T-cell (primary cell): ENCODE results near the gene DNAH11. TPM values are rescaled to one million over a fixed set of nuclear protein-coding genes. Genes with fewer than 3 reads are reported as not detected.
A peak's percentile ranks its signal among the peaks of the same experiment; 100 is the strongest.

Experiments used
- ATAC-seq, 4 experiments: fragments of 200-7000 bp in 3 of 4; fragments of 150-1000 bp in 1 of 4; cut with Tn5 transposase; replicated peaks in 1 of 4; 1 replicate in 3 of 4; 2 replicates in 1 of 4; pipeline ENCODE4 v1.10.0; 2021; ENCODE audit warnings: moderate library complexity in 3 of 4, mild to moderate bottlenecking in 2 of 4, moderate number of reproducible peaks in 1 of 4
- CTCF ChIA-PET, 2 donors: fragments of 300-600 bp; sonication (Branson Sonifier 250); formaldehyde crosslinking; loops; one replicate each; lab custom pipeline; 2022; ENCODE audit warnings: antibody characterized with exemption in 2 of 2; lab: Charles Lee
- POLR2A ChIA-PET, 2 donors: fragments of 300-600 bp; sonication (Branson Sonifier 250); formaldehyde crosslinking; loops; one replicate each; lab custom pipeline; 2022; ENCODE audit warnings: antibody characterized with exemption in 2 of 2; lab: Charles Lee
- DNase-seq, 35 experiments: peaks; one replicate each; pipeline versions ENCODE4 v3.0.0 to v3.0.0-alpha.2; 2013 to 2023
- H3K27ac ChIP-seq: one replicate; pipeline ENCODE4 v1.5.1; 2013; ENCODE audit warnings: low read length
- H3K27me3 ChIP-seq, 2 experiments: replicated peaks in 1 of 2; 1 replicate in 1 of 2; 2 replicates in 1 of 2; pipeline versions ENCODE4 v1.6.1 to v1.7.0; 2013; ENCODE audit warnings: low read length in 1 of 2, mixed read lengths in 1 of 2; ENCODE audit not compliant: control insufficient read depth in 2 of 2, insufficient read depth in 2 of 2; ENCODE audit errors: extremely low read depth in 1 of 2
- H3K36me3 ChIP-seq, 2 donors: 1 replicate in 1 of 2; 2 replicates in 1 of 2; pipeline versions ENCODE4 v1.6.1 to v1.7.0; 2013; ENCODE audit warnings: low read length in 1 of 2; ENCODE audit not compliant: control insufficient read depth in 2 of 2, insufficient read depth in 1 of 2; ENCODE audit errors: extremely low read depth in 1 of 2
- H3K4me1 ChIP-seq, 2 experiments: 1 replicate in 1 of 2; 2 replicates in 1 of 2; pipeline versions ENCODE4 v1.6.1 to v1.7.0; 2013; ENCODE audit warnings: low read length in 2 of 2, mixed read lengths in 1 of 2; ENCODE audit not compliant: insufficient read depth in 2 of 2, control insufficient read depth in 1 of 2; ENCODE audit errors: extremely low read depth in 1 of 2
- H3K4me3 ChIP-seq, 2 donors: 1 replicate in 1 of 2; 2 replicates in 1 of 2; pipeline versions ENCODE4 v1.5.1 to v1.7.0; 2013; ENCODE audit warnings: mild to moderate bottlenecking in 2 of 2, low read length in 1 of 2, moderate library complexity in 1 of 2; ENCODE audit not compliant: control insufficient read depth in 1 of 2; ENCODE audit errors: extremely low read depth in 1 of 2
- H3K9me3 ChIP-seq: 2 replicates; pipeline ENCODE4 v1.7.0; 2013
- H3K27ac Mint-ChIP-seq, 2 donors: one replicate each; pipeline ENCODE4 v1.8.0; 2020 to 2021; ENCODE audit warnings: mild to moderate bottlenecking in 2 of 2, mixed read lengths in 2 of 2
- H3K27me3 Mint-ChIP-seq, 2 donors: one replicate each; pipeline ENCODE4 v1.8.0; 2021 to 2022; ENCODE audit warnings: mixed read lengths in 2 of 2
- H3K36me3 Mint-ChIP-seq: one replicate; pipeline ENCODE4 v1.8.0; 2021; ENCODE audit warnings: mixed read lengths
- H3K4me1 Mint-ChIP-seq, 3 donors: one replicate each; pipeline ENCODE4 v1.8.0; 2020 to 2022; ENCODE audit warnings: mixed read lengths in 3 of 3, mild to moderate bottlenecking in 1 of 3
- H3K4me3 Mint-ChIP-seq, 3 donors: one replicate each; pipeline ENCODE4 v1.8.0; 2020 to 2022; ENCODE audit warnings: mild to moderate bottlenecking in 3 of 3, mixed read lengths in 3 of 3, moderate library complexity in 3 of 3
- H3K9me3 Mint-ChIP-seq, 3 donors: one replicate each; pipeline ENCODE4 v1.8.0; 2020 to 2022; ENCODE audit warnings: mixed read lengths in 3 of 3
- WGBS: methylation state at CpG from one replicate; pipeline ENCODE4 v1.1.5; 2013; ENCODE audit warnings: missing lambda C conversion rate; ENCODE audit not compliant: insufficient coverage; 5-methylcytosine and 5-hydroxymethylcytosine counted together
- total RNA-seq, 35 experiments: library from RNA in 6 of 35; stranded (reverse) in 6 of 35; fragments of 120-200 nt in 1 of 35; gene quantifications; one replicate each; pipeline versions ENCODE4 v1.2.1 to v1.2.4 and lab custom pipeline; 2013 to 2026

The DNAH11 gene, protein sequence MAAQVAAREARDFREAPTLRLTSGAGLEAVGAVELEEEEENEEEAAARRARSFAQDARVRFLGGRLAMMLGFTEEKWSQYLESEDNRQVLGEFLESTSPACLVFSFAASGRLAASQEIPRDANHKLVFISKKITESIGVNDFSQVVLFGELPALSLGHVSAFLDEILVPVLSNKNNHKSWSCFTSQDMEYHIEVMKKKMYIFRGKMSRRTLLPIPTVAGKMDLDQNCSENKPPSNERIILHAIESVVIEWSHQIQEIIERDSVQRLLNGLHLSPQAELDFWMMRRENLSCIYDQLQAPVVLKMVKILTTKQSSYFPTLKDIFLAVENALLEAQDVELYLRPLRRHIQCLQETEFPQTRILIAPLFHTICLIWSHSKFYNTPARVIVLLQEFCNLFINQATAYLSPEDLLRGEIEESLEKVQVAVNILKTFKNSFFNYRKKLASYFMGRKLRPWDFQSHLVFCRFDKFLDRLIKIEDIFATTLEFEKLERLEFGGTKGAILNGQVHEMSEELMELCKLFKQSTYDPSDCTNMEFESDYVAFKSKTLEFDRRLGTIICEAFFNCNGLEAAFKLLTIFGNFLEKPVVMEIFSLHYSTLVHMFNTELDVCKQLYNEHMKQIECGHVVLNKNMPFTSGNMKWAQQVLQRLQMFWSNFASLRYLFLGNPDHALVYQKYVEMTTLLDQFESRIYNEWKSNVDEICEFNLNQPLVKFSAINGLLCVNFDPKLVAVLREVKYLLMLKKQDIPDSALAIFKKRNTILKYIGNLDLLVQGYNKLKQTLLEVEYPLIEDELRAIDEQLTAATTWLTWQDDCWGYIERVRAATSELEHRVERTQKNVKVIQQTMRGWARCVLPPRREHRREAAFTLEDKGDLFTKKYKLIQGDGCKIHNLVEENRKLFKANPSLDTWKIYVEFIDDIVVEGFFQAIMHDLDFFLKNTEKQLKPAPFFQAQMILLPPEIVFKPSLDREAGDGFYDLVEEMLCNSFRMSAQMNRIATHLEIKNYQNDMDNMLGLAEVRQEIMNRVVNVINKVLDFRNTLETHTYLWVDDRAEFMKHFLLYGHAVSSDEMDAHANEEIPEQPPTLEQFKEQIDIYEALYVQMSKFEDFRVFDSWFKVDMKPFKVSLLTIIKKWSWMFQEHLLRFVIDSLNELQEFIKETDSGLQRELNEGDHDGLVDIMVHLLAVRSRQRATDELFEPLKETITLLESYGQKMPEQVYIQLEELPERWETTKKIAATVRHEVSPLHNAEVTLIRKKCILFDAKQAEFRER (N-terminal part only)
- under 1 TPM; 0.06 to 0.83 (median 0.35) TPM for total RNA-seq
- total RNA-seq (2013), result 0.28 TPM
- total RNA-seq (lab: John Stamatoyannopoulos, UW), result 0 to 1.6 (median 0.23) reads per million in 29 experiments

GRCh38 chr7:21542891-21543527 is at the start of gene DNAH11:
Gene DNAH11 (plus strand): TSS chr7:21543039. CDS start chr7:21543246, 207 bp downstream.
- H3K4me3 Mint-ChIP-seq, result peak within 1 kb of the TSS; percentile 29 to 65 (median 65)
- POLR2A ChIA-PET, result no interaction called here
- DNase-seq, result no peak
- Histone ChIP-seq H3K36me3 (no peaks in the 10 kb centered on the region), H3K4me3 (peak within 1 kb of the TSS; percentile 19 to 73), H3K9me3 (no peaks in the 10 kb centered on the region), H3K27ac (no peak within 1 kb of the TSS), H3K27me3 (peaks cover 15 to 17% of the 10 kb centered on the region in 2 experiments), H3K4me1 (peaks cover 4 to 12% of the 10 kb centered on the region in 2 experiments)
- CTCF ChIA-PET, result no interaction called here
- 2% methylated on average over 58 of the region's 66 CpGs for WGBS
- ATAC-seq, result peak in 2 of 4 experiments; percentile 23 to 36
- H3K4me1 Mint-ChIP-seq, result peaks cover 9 to 12% (median 12%) of the 10 kb centered on the region in 3 donors
- no peaks in the 10 kb centered on the region for H3K9me3 Mint-ChIP-seq
- H3K27me3 Mint-ChIP-seq, result peaks cover 54 to 59% of the 10 kb centered on the region in 2 donors
- no peaks in the 10 kb centered on the region for H3K36me3 Mint-ChIP-seq
- no peak within 1 kb of the TSS for H3K27ac Mint-ChIP-seq

DNA sequence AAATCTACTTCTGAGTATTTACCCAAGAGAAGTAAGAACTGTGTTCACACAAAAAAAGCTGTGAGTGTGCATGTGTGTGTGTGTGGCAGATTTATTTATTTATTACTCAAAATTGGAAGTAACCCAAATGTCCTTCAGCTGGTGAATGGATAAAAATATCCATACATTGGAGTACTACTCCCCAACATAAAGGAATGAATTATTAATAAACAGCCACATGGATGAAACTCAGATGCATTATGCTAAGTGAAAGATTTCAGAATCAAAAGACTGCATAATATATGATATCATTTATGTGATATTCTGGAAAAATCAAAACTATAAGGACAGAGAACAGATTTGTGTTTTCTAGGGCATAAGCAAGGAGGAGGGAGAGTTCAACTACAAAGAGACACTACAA is 47.1 kb upstream of the DNAH11 start:
- H3K27me3 ChIP-seq, result no peaks in the 10 kb centered on the region
- H3K4me3 ChIP-seq, result no peak overlapping the region
- no peaks in the 10 kb centered on the region for H3K4me1 ChIP-seq
- H3K9me3 Mint-ChIP-seq, result peaks cover 8 to 29% (median 14%) of the 10 kb centered on the region in 3 donors
- peaks cover 19% of the 10 kb centered on the region for H3K9me3 ChIP-seq
- H3K27ac Mint-ChIP-seq, result no peak overlapping the region
- H3K4me1 Mint-ChIP-seq, result peaks cover 0 to 2% (median 0%) of the 10 kb centered on the region in 3 donors
- CTCF ChIA-PET, result no interaction called here
- H3K36me3 Mint-ChIP-seq, result peaks cover 79% of the 10 kb centered on the region
- peaks cover 0 to 3% of the 10 kb centered on the region in 2 donors for H3K36me3 ChIP-seq
- H3K4me3 Mint-ChIP-seq, result no peak overlapping the region
- no peaks in the 10 kb centered on the region for H3K27me3 Mint-ChIP-seq
- DNase-seq (no peak), ATAC-seq (no peak)
- H3K27ac ChIP-seq, result no peak overlapping the region
- POLR2A ChIA-PET, result no interaction called here

DNA sequence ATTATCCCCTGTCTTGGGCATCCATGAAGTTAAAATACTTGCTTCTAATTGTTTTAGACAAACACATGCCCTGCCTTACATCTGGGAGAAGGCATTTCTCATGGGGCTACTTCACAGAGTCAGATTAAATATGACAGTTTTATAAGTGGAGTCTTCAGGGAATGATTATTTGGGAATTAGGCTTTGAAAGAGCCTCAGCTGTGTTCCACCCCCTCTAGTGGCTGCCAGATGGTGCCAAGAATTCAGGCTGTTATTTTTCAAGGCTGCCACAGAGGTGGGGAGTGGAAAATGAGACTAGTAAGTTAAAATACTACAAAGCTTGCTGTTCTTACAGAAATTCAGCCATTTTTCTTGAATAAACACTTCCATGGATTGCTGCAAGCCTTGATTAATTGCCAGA is 45.8 kb upstream of the DNAH11 start:
- no peaks in the 10 kb centered on the region for H3K27me3 ChIP-seq
- no peak overlapping the region for H3K27ac ChIP-seq
- no peak overlapping the region for H3K27ac Mint-ChIP-seq
- no peak overlapping the region for H3K4me3 ChIP-seq
- no peaks in the 10 kb centered on the region for H3K27me3 Mint-ChIP-seq
- DNase-seq, result no peak
- no peak for ATAC-seq
- peaks cover 0 to 2% (median 0%) of the 10 kb centered on the region in 3 donors for H3K4me1 Mint-ChIP-seq
- H3K9me3 ChIP-seq, result peaks cover 19% of the 10 kb centered on the region
- CTCF ChIA-PET, result interaction anchor here in 1 of 2 donors (0.7 kb wide), 1 partner anchor 234 kb away, joined by 3 read pairs; no protein-coding TSS in a partner anchor
- peaks cover 80% of the 10 kb centered on the region for H3K36me3 Mint-ChIP-seq
- peaks cover 0 to 2% of the 10 kb centered on the region in 2 donors for H3K36me3 ChIP-seq
- POLR2A ChIA-PET, result no interaction called here
- H3K4me3 Mint-ChIP-seq, result no peak overlapping the region
- peaks cover 4 to 26% (median 6%) of the 10 kb centered on the region in 3 donors for H3K9me3 Mint-ChIP-seq
- no peaks in the 10 kb centered on the region for H3K4me1 ChIP-seq

DNA sequence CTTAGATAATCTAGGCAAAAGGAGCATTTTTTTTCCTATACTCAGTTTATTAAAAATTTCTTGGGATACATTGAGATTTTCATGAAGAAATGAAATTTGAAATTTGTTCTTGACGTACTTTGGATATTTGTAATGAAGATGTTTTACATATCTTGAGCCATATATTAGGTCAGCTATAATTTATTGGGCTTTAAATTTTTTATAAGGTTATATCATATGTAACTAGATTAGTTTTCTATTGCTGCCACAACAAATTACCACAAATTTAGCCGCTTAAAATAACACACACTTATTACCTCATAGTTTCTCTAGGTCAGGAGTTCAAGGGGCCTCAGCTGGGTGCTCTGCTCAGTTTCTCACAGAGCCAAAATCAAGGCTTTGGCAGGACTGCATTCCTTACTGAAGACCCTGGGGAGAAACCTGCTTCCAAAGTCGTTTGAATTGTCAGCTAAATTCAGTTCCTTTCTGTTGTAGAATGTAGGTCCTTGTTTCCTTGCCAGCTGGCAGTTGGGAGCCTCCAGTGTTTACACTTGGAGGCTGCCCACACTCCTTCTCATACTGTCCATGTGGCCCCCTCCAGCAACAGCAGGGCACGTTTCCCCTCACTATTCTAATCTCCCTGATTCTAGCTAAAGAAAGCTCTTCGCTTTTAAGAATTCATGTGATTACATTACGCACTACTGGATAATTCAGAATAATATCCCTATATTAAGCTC is 42.6 kb upstream of the DNAH11 start:
- H3K36me3 Mint-ChIP-seq, result peaks cover 86% of the 10 kb centered on the region
- Histone ChIP-seq H3K4me1 (no peaks in the 10 kb centered on the region), H3K27ac (no peak overlapping the region), H3K9me3 (peaks cover 9% of the 10 kb centered on the region), H3K36me3 (peaks cover 0 to 3% of the 10 kb centered on the region in 2 donors), H3K27me3 (no peaks in the 10 kb centered on the region), H3K4me3 (no peak overlapping the region)
- CTCF ChIA-PET, result interaction anchor here in 1 of 2 donors (0.7 kb wide), 1 partner anchor 476 kb away, joined by 3 read pairs; no protein-coding TSS in a partner anchor
- POLR2A ChIA-PET, result no interaction called here
- ATAC-seq (no peak), DNase-seq (no peak)
- 93% methylated on average over 3 of the region's 6 CpGs for WGBS
- no peak overlapping the region for H3K27ac Mint-ChIP-seq
- peaks cover 0 to 4% (median 2%) of the 10 kb centered on the region in 3 donors for H3K4me1 Mint-ChIP-seq
- H3K4me3 Mint-ChIP-seq, result no peak overlapping the region
- H3K27me3 Mint-ChIP-seq, result no peaks in the 10 kb centered on the region
- H3K9me3 Mint-ChIP-seq, result peaks cover 13 to 38% (median 15%) of the 10 kb centered on the region in 3 donors

GRCh38 chr7:21504021-21504420 is 38.8 kb upstream of the DNAH11 start:
- Histone ChIP-seq H3K36me3 (peaks cover 0 to 30% of the 10 kb centered on the region in 2 donors), H3K27me3 (no peaks in the 10 kb centered on the region), H3K9me3 (no peaks in the 10 kb centered on the region), H3K4me3 (no peak overlapping the region), H3K27ac (no peak overlapping the region), H3K4me1 (no peaks in the 10 kb centered on the region)
- CTCF ChIA-PET, result no interaction called here
- no CpG with 5 or more reads among the region's 2 CpGs for WGBS
- no peak overlapping the region for H3K4me3 Mint-ChIP-seq
- H3K36me3 Mint-ChIP-seq, result peaks cover 86% of the 10 kb centered on the region
- POLR2A ChIA-PET, result no interaction called here
- peaks cover 0 to 4% (median 2%) of the 10 kb centered on the region in 3 donors for H3K4me1 Mint-ChIP-seq
- ATAC-seq (no peak), DNase-seq (no peak)
- no peak overlapping the region for H3K27ac Mint-ChIP-seq
- H3K9me3 Mint-ChIP-seq, result peaks cover 18 to 44% (median 23%) of the 10 kb centered on the region in 3 donors
- H3K27me3 Mint-ChIP-seq, result no peaks in the 10 kb centered on the region
